HepG2 (cell line): ENCODE results near the gene AHSG. TPM values are rescaled to one million over a fixed set of nuclear protein-coding genes. Genes with fewer than 3 reads are reported as not detected.

Experiments
- ATF4 ChIP-seq, 2 experiments: fragments of 450-650 bp in 1 of 2; sonication (generic) in 1 of 2; formaldehyde crosslinking; IDR thresholded peaks; 2 replicates each; pipeline versions ENCODE4 v1.5.0 to v1.8.0; 2020 to 2022; ENCODE audit warnings: mild to moderate bottlenecking in 1 of 2, missing genetic modification reagents in 1 of 2
- CCAR2 ChIP-seq: fragments of 200-400 bp; formaldehyde crosslinking; optimal IDR thresholded peaks from 2 replicates; pipeline ENCODE3; 2018; ENCODE audit warnings: low read depth, mild to moderate bottlenecking, low read length, moderate library complexity
- CENPBD1 ChIP-seq: sonication (generic); formaldehyde crosslinking; IDR thresholded peaks from 2 replicates; pipeline ENCODE4 v1.8.0; 2022; ENCODE audit warnings: missing genetic modification reagents, low read depth, mild to moderate bottlenecking, borderline replicate concordance
- CREBL2 ChIP-seq: sonication (generic); formaldehyde crosslinking; IDR thresholded peaks from 2 replicates; pipeline ENCODE4 v1.8.1; 2023; ENCODE audit warnings: missing genetic modification reagents, mild to moderate bottlenecking, borderline replicate concordance
- CSRNP2 ChIP-seq: sonication (generic); formaldehyde crosslinking; conservative IDR thresholded peaks from 2 replicates; pipeline ENCODE4 v1.8.0; 2022; ENCODE audit warnings: low read depth, missing genetic modification reagents
- ERF ChIP-seq: IDR thresholded peaks from 2 replicates; pipeline ENCODE4 v1.6.1; 2018; ENCODE audit warnings: missing biosample characterization, missing genetic modification reagents
- FIP1L1 ChIP-seq: fragments of 200-400 bp; formaldehyde crosslinking; IDR thresholded peaks from 2 replicates; pipeline ENCODE4 v1.6.1; 2018; ENCODE audit warnings: low read depth, mild to moderate bottlenecking, low read length, moderate library complexity, borderline replicate concordance; ENCODE audit not compliant: insufficient read depth
- FOSL2 ChIP-seq: sonication (generic); formaldehyde crosslinking; IDR thresholded peaks from 2 replicates; pipeline ENCODE4 v1.4.0; 2020; ENCODE audit warnings: missing genetic modification reagents
- HNRNPUL1 ChIP-seq: fragments of 200-400 bp; formaldehyde crosslinking; IDR thresholded peaks from 2 replicates; pipeline ENCODE4 v1.6.1; 2017; ENCODE audit warnings: low read depth, mild to moderate bottlenecking, low read length, moderate library complexity
- IRX3 ChIP-seq: sonication (generic); formaldehyde crosslinking; IDR thresholded peaks from 2 replicates; pipeline ENCODE4 v1.8.1; 2023; ENCODE audit warnings: mild to moderate bottlenecking, low read depth, missing genetic modification reagents, borderline replicate concordance
- KAT2B ChIP-seq: fragments of 150-350 bp; IDR thresholded peaks from 2 replicates; pipeline ENCODE4 v1.6.1; 2014; ENCODE audit warnings: low read depth, low read length, borderline replicate concordance
- MIER2 ChIP-seq: IDR thresholded peaks from 2 replicates; pipeline ENCODE4 v1.6.1; 2016; ENCODE audit warnings: missing biosample characterization, missing genetic modification reagents
- PHF8 ChIP-seq: sonication (generic); formaldehyde crosslinking; IDR thresholded peaks from 2 replicates; pipeline ENCODE4 v1.5.0; 2020; ENCODE audit warnings: missing genetic modification reagents
- PRDM4 ChIP-seq: sonication (generic); formaldehyde crosslinking; IDR thresholded peaks from 2 replicates; pipeline ENCODE4 v1.9.0; 2021; ENCODE audit warnings: missing genetic modification reagents, borderline replicate concordance
- SALL1 ChIP-seq: sonication (generic); formaldehyde crosslinking; IDR thresholded peaks from 2 replicates; pipeline ENCODE4 v1.8.0; 2022; ENCODE audit warnings: mild to moderate bottlenecking, missing genetic modification reagents
- SATB2 ChIP-seq: sonication (generic); formaldehyde crosslinking; IDR thresholded peaks from 2 replicates; pipeline ENCODE4 v1.5.0; 2020; ENCODE audit warnings: missing genetic modification reagents
- SIX1 ChIP-seq: sonication (generic); formaldehyde crosslinking; IDR thresholded peaks from 2 replicates; pipeline ENCODE4 v1.4.0; 2020; ENCODE audit warnings: missing genetic modification reagents, borderline replicate concordance
- SRSF1 ChIP-seq: fragments of 200-400 bp; formaldehyde crosslinking; optimal IDR thresholded peaks from 2 replicates; pipeline ENCODE3; 2017; ENCODE audit warnings: mild to moderate bottlenecking, low read depth, low read length, moderate library complexity
- SRY ChIP-seq: sonication (generic); formaldehyde crosslinking; IDR thresholded peaks from 2 replicates; pipeline ENCODE4 v1.8.0; 2022; ENCODE audit warnings: mild to moderate bottlenecking, missing genetic modification reagents
- SSRP1 ChIP-seq: IDR thresholded peaks from 2 replicates; pipeline ENCODE4 v1.6.1; 2016; ENCODE audit warnings: control low read depth
- TARDBP ChIP-seq: sonication (generic); formaldehyde crosslinking; IDR thresholded peaks from 2 replicates; pipeline ENCODE4 v1.8.0; 2022; ENCODE audit warnings: mild to moderate bottlenecking, missing genetic modification reagents
- TGIF2 ChIP-seq: IDR thresholded peaks from 2 replicates; pipeline ENCODE4 v1.6.1; 2016; ENCODE audit warnings: control low read depth, missing compliant biosample characterization
- TOPORS ChIP-seq: sonication (generic); formaldehyde crosslinking; IDR thresholded peaks from 2 replicates; pipeline ENCODE4 v1.8.0; 2023; ENCODE audit warnings: mild to moderate bottlenecking, missing genetic modification reagents
- ZNF143 ChIP-seq: sonication (generic); formaldehyde crosslinking; IDR thresholded peaks from 2 replicates; pipeline ENCODE4 v1.4.0; 2020; ENCODE audit warnings: missing genetic modification reagents
- ZNF329 ChIP-seq: sonication (generic); formaldehyde crosslinking; IDR thresholded peaks from 2 replicates; pipeline ENCODE4 v1.9.0; 2021; ENCODE audit warnings: low read depth, mild to moderate bottlenecking, missing genetic modification reagents
- polyA plus RNA-seq, 8 experiments: library from polyadenylated mRNA; depleted of rRNA in 3 of 8; stranded (reverse) in 7 of 8; unstranded in 1 of 8; fragments of >200 nt; fragmentation: Illumina TruSeq in 4 of 8; extraction: Trizol in 4 of 8; gene quantifications; 2 replicates each; pipeline versions ENCODE4 v1.2.1 to v1.2.3, GENCODE V29; 2011 to 2016; ENCODE audit warnings: low read depth in 4 of 8, missing spikeins in 1 of 8, mixed read lengths in 1 of 8; ENCODE audit not compliant: insufficient read depth in 1 of 8
- total RNA-seq, 5 experiments: library from RNA; depleted of rRNA; stranded (reverse); fragments of >200 nt; fragmentation: Illumina TruSeq; extraction: Trizol; gene quantifications; 2 replicates each; pipeline ENCODE4 v1.2.3, GENCODE V29; 2016; ENCODE audit warnings: low read depth in 1 of 5

The AHSG gene
- total and polyA plus RNA-seq, 2 of the 13 experiments (the other 11 are each of a cell fraction or from before 2014, with no cell fraction given) = 2,043 to 19,152 TPM

GRCh38 chr3:186620213-186621092 is 7.6 kb downstream of the AHSG start (continued):
- TF ChIP-seq CENPBD1 = peak; percentile 92; the same call in 1 of the 2 replicates
- no peak for TF ChIP-seq KAT2B
- no peak; the same call in 1 of the 2 replicates for TF ChIP-seq SIX1
- no peak for TF ChIP-seq CSRNP2
- peak; percentile 38 for TF ChIP-seq ERF (CRISPR knock-in tag)
- TF ChIP-seq IRX3 = 0 out of 2 replicates have a peak, but pooled peaks have one; percentile 71
- TF ChIP-seq FOSL2 = no peak
- TF ChIP-seq ZNF329 = peak; percentile 71; the same call in 1 of the 2 replicates
- 0 out of 2 replicates have a peak, but pooled peaks have one; percentile 22 for TF ChIP-seq ZNF143 (CRISPR knock-in tag)
- TF ChIP-seq TOPORS (CRISPR knock-in tag) = peak; percentile 90
- no peak for TF ChIP-seq SRSF1
- TF ChIP-seq TGIF2 = 0 out of 2 replicates have a peak, but pooled peaks have one; percentile 55
- TF ChIP-seq SATB2 = no peak
- peak; percentile 69 for TF ChIP-seq SALL1 (CRISPR knock-in tag)
- TF ChIP-seq CREBL2 (CRISPR knock-in tag) = no peak
- TF ChIP-seq ATF4 (CRISPR knock-in tag; IDR thresholded peaks at IDR 0.05) = no peak
- TF ChIP-seq FIP1L1 = peak; percentile 94
- peak; percentile 96 for TF ChIP-seq SSRP1 (CRISPR knock-in tag)
- no peak for TF ChIP-seq MIER2
- TF ChIP-seq PHF8 (CRISPR knock-in tag) = no peak
- TF ChIP-seq CCAR2 = no peak
- TF ChIP-seq TARDBP (CRISPR knock-in tag) = peak; percentile 89
- TF ChIP-seq SRY (CRISPR knock-in tag) = no peak
- 0 out of 2 replicates have a peak, but pooled peaks have one; percentile 25 for TF ChIP-seq HNRNPUL1
- no peak for TF ChIP-seq PRDM4 (CRISPR knock-in tag)
